Endodermal cell (in vitro differentiated cells): Measurements from ENCODE around the gene KRT6C. TPM values are rescaled to one million over a fixed set of nuclear protein-coding genes. Genes with fewer than 3 reads are reported as not detected.

Experiments
- DNase-seq: peaks from one replicate; pipeline ENCODE4 v3.0.0-alpha.2; 2017
- H3K27ac ChIP-seq: 2 replicates; pipeline ENCODE4 v1.5.1; 2013; ENCODE audit warnings: mild to moderate bottlenecking, low read depth, low read length, moderate library complexity
- H3K27me3 ChIP-seq: 2 replicates; pipeline ENCODE4 v1.6.1; 2013; ENCODE audit warnings: mild to moderate bottlenecking, low read length, moderate library complexity; ENCODE audit not compliant: insufficient read depth, control insufficient read depth, poor library complexity, severe bottlenecking
- H3K36me3 ChIP-seq: 2 replicates; pipeline ENCODE4 v1.7.0; 2013; ENCODE audit warnings: mild to moderate bottlenecking, low read length, moderate library complexity; ENCODE audit not compliant: control insufficient read depth, insufficient read depth
- H3K4me1 ChIP-seq: one replicate; pipeline ENCODE4 v1.7.0; 2013; ENCODE audit warnings: low read length; ENCODE audit not compliant: control insufficient read depth, insufficient read depth
- H3K4me3 ChIP-seq: 2 replicates; pipeline ENCODE4 v1.5.1; 2013; ENCODE audit warnings: mild to moderate bottlenecking, low read length, moderate library complexity
- H3K9ac ChIP-seq: 2 replicates; pipeline ENCODE4 v1.6.1; 2013; ENCODE audit warnings: mild to moderate bottlenecking, low read length, moderate library complexity; ENCODE audit not compliant: poor library complexity, severe bottlenecking; ENCODE audit errors: extremely low read depth
- H3K9me3 ChIP-seq: 2 replicates; pipeline ENCODE4 v1.6.1; 2013; ENCODE audit warnings: mild to moderate bottlenecking, low read length, moderate library complexity; ENCODE audit not compliant: control insufficient read depth
- H3K27ac Mint-ChIP-seq: 2 replicates; pipeline ENCODE4 v1.8.0; 2020; ENCODE audit warnings: mixed read lengths
- H3K27me3 Mint-ChIP-seq: 2 replicates; pipeline ENCODE4 v1.8.0; 2021; ENCODE audit warnings: mild to moderate bottlenecking, mixed read lengths; ENCODE audit not compliant: insufficient read depth
- H3K36me3 Mint-ChIP-seq: 2 replicates; pipeline ENCODE4 v1.8.0; 2020; ENCODE audit warnings: low read depth, mixed read lengths
- H3K4me1 Mint-ChIP-seq: 2 replicates; pipeline ENCODE4 v1.8.0; 2020; ENCODE audit warnings: mixed read lengths
- H3K4me3 Mint-ChIP-seq: 2 replicates; pipeline ENCODE4 v1.8.0; 2020; ENCODE audit warnings: mild to moderate bottlenecking, moderate library complexity, mixed read lengths
- H3K9me3 Mint-ChIP-seq: 2 replicates; pipeline ENCODE4 v1.8.0; 2020; ENCODE audit warnings: mild to moderate bottlenecking, mixed read lengths
- WGBS, 2 experiments: methylation state at CpG; one replicate each; pipeline versions ENCODE4 v1.1.5 to v1.1.7; 2013; ENCODE audit warnings: missing lambda C conversion rate in 2 of 2, mixed read lengths in 1 of 2; ENCODE audit not compliant: insufficient coverage in 1 of 2, insufficient read length in 1 of 2; 5-methylcytosine and 5-hydroxymethylcytosine counted together
- total RNA-seq, 2 donors: library from RNA; stranded (reverse); fragmentation: NEBNext Ultra II Directional in 1 of 2; extraction: Animal tissue kit (Norgen Biotek cat#: 25700) in 1 of 2; gene quantifications; 2 replicates in 1 of 2; 3 replicates in 1 of 2; pipeline ENCODE4 v1.2.1, GENCODE V29; 2021
- TF ChIP-seq, protein P1 (sequence below): fragments of 200-600 bp; sonication (generic); conservative IDR thresholded peaks from 2 replicates; pipeline ENCODE4 v1.5.0; 2021; ENCODE audit warnings: antibody characterized with exemption, mild to moderate bottlenecking

Gene KRT6C
- total RNA-seq, 2 donors from 2014 or later = not detected

DNA sequence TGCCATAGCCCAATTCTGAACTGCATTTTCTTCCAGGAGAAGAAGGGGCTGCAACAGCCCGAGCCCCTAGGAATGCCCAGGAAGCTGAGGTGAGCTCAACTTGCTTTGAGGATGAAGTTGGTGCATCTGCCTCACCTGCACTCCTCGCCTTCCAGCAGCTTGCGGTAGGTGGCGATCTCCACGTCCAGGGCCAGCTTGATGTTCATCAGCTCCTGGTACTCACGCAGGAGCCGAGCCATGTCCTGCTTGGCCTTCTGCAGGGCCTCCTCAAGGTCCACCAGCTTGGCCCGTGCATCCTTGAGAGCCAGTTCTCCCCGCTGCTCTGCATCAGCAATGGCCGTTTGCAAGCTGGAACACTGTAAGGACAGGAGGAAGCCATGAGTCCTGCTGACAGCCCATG is 45.5 kb downstream of the KRT6C start:
- Mint-ChIP-seq H3K4me3 (no peak overlapping the region), H3K36me3 (no peaks in the 10 kb centered on the region), H3K27me3 (peaks cover 30% of the 10 kb centered on the region), H3K27ac (no peak overlapping the region), H3K9me3 (no peaks in the 10 kb centered on the region), H3K4me1 (no peaks in the 10 kb centered on the region)
- Histone ChIP-seq H3K4me3 (no peak overlapping the region), H3K4me1 (no peaks in the 10 kb centered on the region), H3K27ac (no peak overlapping the region), H3K27me3 (peaks cover 12% of the 10 kb centered on the region), H3K9ac (no peak overlapping the region), H3K36me3 (no peaks in the 10 kb centered on the region), H3K9me3 (no peaks in the 10 kb centered on the region)
- WGBS, 2 experiments = 84 to 100% methylated on average over 6 to 10 of the region's 10 CpGs
- TF ChIP-seq, protein P1, sequence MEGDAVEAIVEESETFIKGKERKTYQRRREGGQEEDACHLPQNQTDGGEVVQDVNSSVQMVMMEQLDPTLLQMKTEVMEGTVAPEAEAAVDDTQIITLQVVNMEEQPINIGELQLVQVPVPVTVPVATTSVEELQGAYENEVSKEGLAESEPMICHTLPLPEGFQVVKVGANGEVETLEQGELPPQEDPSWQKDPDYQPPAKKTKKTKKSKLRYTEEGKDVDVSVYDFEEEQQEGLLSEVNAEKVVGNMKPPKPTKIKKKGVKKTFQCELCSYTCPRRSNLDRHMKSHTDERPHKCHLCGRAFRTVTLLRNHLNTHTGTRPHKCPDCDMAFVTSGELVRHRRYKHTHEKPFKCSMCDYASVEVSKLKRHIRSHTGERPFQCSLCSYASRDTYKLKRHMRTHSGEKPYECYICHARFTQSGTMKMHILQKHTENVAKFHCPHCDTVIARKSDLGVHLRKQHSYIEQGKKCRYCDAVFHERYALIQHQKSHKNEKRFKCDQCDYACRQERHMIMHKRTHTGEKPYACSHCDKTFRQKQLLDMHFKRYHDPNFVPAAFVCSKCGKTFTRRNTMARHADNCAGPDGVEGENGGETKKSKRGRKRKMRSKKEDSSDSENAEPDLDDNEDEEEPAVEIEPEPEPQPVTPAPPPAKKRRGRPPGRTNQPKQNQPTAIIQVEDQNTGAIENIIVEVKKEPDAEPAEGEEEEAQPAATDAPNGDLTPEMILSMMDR = peak; percentile 62
- peak; percentile 83 for DNase-seq

DNA sequence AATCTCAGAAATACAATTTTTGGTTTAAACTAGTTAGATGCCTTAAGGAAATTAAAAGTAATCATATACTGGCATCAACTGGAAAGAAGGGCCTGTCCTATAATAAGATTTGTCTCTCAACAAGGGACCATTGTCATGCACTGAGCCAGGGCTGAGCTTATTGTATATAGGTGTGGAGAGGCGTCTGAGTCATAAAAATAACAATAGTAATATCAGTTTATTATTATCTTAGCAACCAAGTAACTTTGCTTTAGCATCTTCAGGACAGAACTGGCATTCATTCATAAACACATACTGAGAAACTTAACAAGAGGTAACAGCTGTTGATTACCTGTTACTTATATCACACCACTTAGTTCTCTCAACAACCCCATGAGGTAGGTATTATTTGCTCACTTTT is 46.5 kb downstream of the KRT6C start:
- Mint-ChIP-seq H3K9me3 (no peaks in the 10 kb centered on the region), H3K27me3 (peaks cover 24% of the 10 kb centered on the region), H3K4me3 (no peak overlapping the region), H3K4me1 (no peaks in the 10 kb centered on the region), H3K36me3 (no peaks in the 10 kb centered on the region), H3K27ac (no peak overlapping the region)
- H3K9ac ChIP-seq = no peak overlapping the region
- no peak overlapping the region for H3K4me3 ChIP-seq
- DNase-seq = no peak
- H3K9me3 ChIP-seq = no peaks in the 10 kb centered on the region
- no peaks in the 10 kb centered on the region for H3K36me3 ChIP-seq
- TF ChIP-seq, protein P1 = no peak
- H3K27ac ChIP-seq = no peak overlapping the region
- WGBS, 2 experiments = no CpG with 5 or more reads among the region's 1 CpG
- H3K27me3 ChIP-seq = peaks cover 12% of the 10 kb centered on the region
- no peaks in the 10 kb centered on the region for H3K4me1 ChIP-seq

DNA sequence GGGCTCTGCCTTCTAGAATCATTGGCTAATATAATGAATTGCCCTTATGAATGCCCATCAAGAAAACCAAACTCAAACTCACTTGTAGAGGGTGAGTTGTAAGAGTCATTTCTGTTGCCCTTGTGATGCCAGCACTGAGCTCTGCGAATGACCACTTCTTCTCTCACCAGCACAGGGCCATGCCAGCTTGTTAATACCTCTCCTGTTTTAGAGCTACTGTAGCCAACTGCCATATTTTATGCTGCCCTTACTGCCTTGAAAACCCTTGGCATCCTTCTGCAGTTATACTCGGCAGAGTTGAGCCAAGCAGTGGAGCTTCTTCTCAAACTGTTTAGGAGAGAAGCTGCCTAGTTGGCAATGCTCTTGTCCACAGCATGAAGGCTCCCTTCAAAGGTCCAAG is 47.6 kb downstream of the KRT6C start:
- WGBS, 2 experiments = 92 to 100% methylated on average over 2 of the region's 2 CpGs
- TF ChIP-seq, protein P1 = no peak
- H3K4me3 ChIP-seq = no peak overlapping the region
- H3K27me3 Mint-ChIP-seq = peaks cover 21% of the 10 kb centered on the region
- H3K4me3 Mint-ChIP-seq = no peak overlapping the region
- no peak overlapping the region for H3K27ac ChIP-seq
- H3K4me1 ChIP-seq = no peaks in the 10 kb centered on the region
- peaks cover 5% of the 10 kb centered on the region for H3K27me3 ChIP-seq
- no peak overlapping the region for H3K27ac Mint-ChIP-seq
- DNase-seq = no peak
- H3K36me3 ChIP-seq = no peaks in the 10 kb centered on the region
- no peaks in the 10 kb centered on the region for H3K36me3 Mint-ChIP-seq
- no peak overlapping the region for H3K9ac ChIP-seq
- no peaks in the 10 kb centered on the region for H3K9me3 Mint-ChIP-seq
- H3K4me1 Mint-ChIP-seq = no peaks in the 10 kb centered on the region
- no peaks in the 10 kb centered on the region for H3K9me3 ChIP-seq
